Breast epithelium (tissue), 4 donors: ENCODE measurements around the gene MAML3. TPM values are rescaled to one million over a fixed set of nuclear protein-coding genes. Genes with fewer than 3 reads are reported as not detected.
A peak's percentile ranks its signal among the peaks of the same experiment; 100 is the strongest.

ENCODE experiments used
- DNase-seq, 2 donors: peaks; one replicate each; pipeline ENCODE4 v3.0.0-alpha.2; 2019; ENCODE audit warnings: low spot score in 2 of 2
- H3K27ac ChIP-seq, 2 donors: fragments of 200-600 bp; sonication (generic) in 1 of 2; one replicate each; pipeline ENCODE4 v1.5.1; 2016 to 2019; ENCODE audit warnings: mild to moderate bottlenecking in 1 of 2
- H3K27me3 ChIP-seq, 2 donors: fragments of 200-600 bp; sonication (generic) in 1 of 2; one replicate each; pipeline versions ENCODE4 v1.5.1 to v1.6.0; 2017 to 2019; ENCODE audit warnings: control low read depth in 1 of 2, mild to moderate bottlenecking in 1 of 2
- H3K36me3 ChIP-seq: fragments of 200-600 bp; one replicate; pipeline ENCODE4 v1.5.1; 2019
- H3K4me1 ChIP-seq, 2 donors: fragments of 200-600 bp; sonication (generic); one replicate each; pipeline ENCODE4 v1.5.1; 2016 to 2019; ENCODE audit warnings: control low read depth in 1 of 2
- H3K4me3 ChIP-seq, 3 donors: fragments of 200-600 bp; sonication (generic); 1 replicate in 2 of 3; 2 replicates in 1 of 3; pipeline ENCODE4 v1.5.1; 2016 to 2019; ENCODE audit warnings: mild to moderate bottlenecking in 3 of 3, moderate library complexity in 2 of 3
- H3K9me3 ChIP-seq, 2 donors: fragments of 200-600 bp; sonication (generic) in 1 of 2; one replicate each; pipeline ENCODE4 v1.5.1; 2016 to 2019; ENCODE audit warnings: control low read depth in 1 of 2
- CTCF ChIP-seq, 3 donors: fragments of 450-650 bp; IDR thresholded peaks; one replicate each; pipeline ENCODE4 v1.5.1; 2016 to 2017; ENCODE audit warnings: antibody characterized with exemption in 3 of 3, mild to moderate bottlenecking in 3 of 3, moderate library complexity in 3 of 3
- POLR2A ChIP-seq: fragments of 450-650 bp; IDR thresholded peaks from one replicate; pipeline ENCODE4 v1.6.1; 2016; ENCODE audit warnings: antibody characterized with exemption, mild to moderate bottlenecking, moderate library complexity
- POLR2AphosphoS5 ChIP-seq, 3 donors: sonication (generic); formaldehyde crosslinking; IDR thresholded peaks; one replicate each; pipeline ENCODE4 v1.6.1; 2017; ENCODE audit warnings: antibody characterized with exemption in 3 of 3
- intact Hi-C: fragments of 100-400 bp; cut with DNase I; formaldehyde crosslinking; loops from one replicate; pipeline ENCODE4 v1.15.1; 2023; ENCODE audit warnings: low total_unique reads
- total RNA-seq, 3 donors: library from RNA; depleted of rRNA; stranded (reverse); fragments of >200 nt; gene quantifications; one replicate each; pipeline ENCODE4 v1.1.0, GENCODE V29; 2016

Gene MAML3
- total RNA-seq, 3 donors from 2014 or later, result 5.0 to 16.8 (median 11.1) TPM

GRCh38 chr4:140168474-140168873 lies 14.5 kb upstream of the MAML3 start:
- Histone ChIP-seq H3K4me3 (no peak overlapping the region), H3K27ac (no peak overlapping the region), H3K36me3 (no peaks in the 10 kb centered on the region), H3K4me1 (no peaks in the 10 kb centered on the region), H3K27me3 (no peaks in the 10 kb centered on the region), H3K9me3 (no peaks in the 10 kb centered on the region)
- DNase-seq, result no peak
- TF ChIP-seq POLR2A, result no peak
- TF ChIP-seq POLR2AphosphoS5 (IDR thresholded peaks at IDR 0.05), result no peak
- no peak for TF ChIP-seq CTCF (IDR thresholded peaks at IDR 0.05)
- intact Hi-C loops, result no loop called here

- Histone ChIP-seq H3K27me3 (no peaks in the 10 kb centered on the region), H3K4me3 (peak overlapping the region; percentile 8 to 55 (median 24)), H3K27ac (peak overlapping the region; percentile 73 to 83), H3K36me3 (no peaks in the 10 kb centered on the region), H3K9me3 (no peaks in the 10 kb centered on the region), H3K4me1 (no peaks in the 10 kb centered on the region)
- TF ChIP-seq POLR2AphosphoS5 (IDR thresholded peaks at IDR 0.05) (no peak), CTCF (IDR thresholded peaks at IDR 0.05) (no peak), POLR2A (no peak)
- DNase-seq, result no peak
- intact Hi-C loops, result no loop called here
Observed at GRCh38 chr4:140163029-140163810, 9.2 kb upstream of the MAML3 start.

- no peaks in the 10 kb centered on the region for H3K4me1 ChIP-seq
- no peaks in the 10 kb centered on the region for H3K9me3 ChIP-seq
- H3K27ac ChIP-seq, result peak overlapping the region; percentile 73 to 83
- no peaks in the 10 kb centered on the region for H3K27me3 ChIP-seq
- H3K36me3 ChIP-seq, result no peaks in the 10 kb centered on the region
- TF ChIP-seq POLR2AphosphoS5 (IDR thresholded peaks at IDR 0.05) (no peak), CTCF (IDR thresholded peaks at IDR 0.05) (no peak), POLR2A (no peak)
- peak overlapping the region; percentile 8 to 55 (median 24) for H3K4me3 ChIP-seq
- DNase-seq, result no peak
- intact Hi-C loops, result no loop called here
Observed at GRCh38 chr4:140162596-140162995, 8.6 kb upstream of the MAML3 start.

- Histone ChIP-seq H3K9me3 (no peaks in the 10 kb centered on the region), H3K27ac (peak overlapping the region; percentile 42 to 69), H3K4me3 (no peak overlapping the region), H3K36me3 (no peaks in the 10 kb centered on the region), H3K4me1 (peaks cover 0 to 4% of the 10 kb centered on the region in 2 donors), H3K27me3 (no peaks in the 10 kb centered on the region)
- TF ChIP-seq POLR2AphosphoS5 (IDR thresholded peaks at IDR 0.05) (no peak), CTCF (IDR thresholded peaks at IDR 0.05) (no peak), POLR2A (no peak)
- intact Hi-C loops, result no loop called here
- no peak for DNase-seq
Observed at GRCh38 chr4:140158365-140159030, 4.5 kb upstream of the MAML3 start.

- H3K4me1 ChIP-seq, result peaks cover 0 to 4% of the 10 kb centered on the region in 2 donors
Observed at GRCh38 chr4:140157341-140157740, 3.4 kb upstream of the MAML3 start.

More at GRCh38 chr4:140157341-140157740, 3.4 kb upstream of the MAML3 start:
- TF ChIP-seq CTCF (IDR thresholded peaks at IDR 0.05) (no peak), POLR2AphosphoS5 (IDR thresholded peaks at IDR 0.05) (no peak), POLR2A (no peak)
- intact Hi-C loops, result no loop called here
- peak in 1 of 2 donors; percentile 45 for DNase-seq
- H3K36me3 ChIP-seq, result no peaks in the 10 kb centered on the region
- peak overlapping the region in 1 of 2 donors; percentile 69 for H3K27ac ChIP-seq
- H3K9me3 ChIP-seq, result no peaks in the 10 kb centered on the region
- no peaks in the 10 kb centered on the region for H3K27me3 ChIP-seq
- H3K4me3 ChIP-seq, result no peak overlapping the region
